ENCODE measurements around the gene MFSD2B. TPM values are rescaled to one million over a fixed set of nuclear protein-coding genes. Genes with fewer than 3 reads are reported as not detected.

The MFSD2B gene
- total and polyA plus RNA-seq, 2 donors (not counting 1 experiment from before 2014, with no cell fraction given): not detected

- Histone ChIP-seq H3K4me3 (ENCODE audit: control extremely low read depth in 1 of 5, extremely low read depth in 1 of 5, insufficient read depth in 1 of 5, low read depth in 2 of 5, low read length in 4 of 5) (peak overlapping the region in 4 of 5 experiments; percentile 47 to 92 (median 64)), H2AFZ (ENCODE audit: insufficient read depth, low read depth, low read length, poor library complexity, severe bottlenecking) (peak overlapping the region; percentile 97), H4K20me1 (ENCODE audit: control insufficient read depth, insufficient read depth, low read length, poor library complexity, severe bottlenecking) (no peaks in the 10 kb centered on the region), H3K27me3 (replicated peaks in 1 of 4; ENCODE audit: control extremely low read depth in 1 of 4, control insufficient read depth in 3 of 4, insufficient read depth in 4 of 4, low read length in 3 of 4) (peaks cover 0 to 20% (median 2%) of the 10 kb centered on the region in 4 experiments), H3K27ac (ENCODE audit: low read length in 2 of 2) (peak overlapping the region in 1 of 2 donors; percentile 30), H3K4me2 (replicated peaks; ENCODE audit: low read depth, low read length, poor library complexity, severe bottlenecking) (peak overlapping the region; percentile 100), H3K9ac (ENCODE audit: low read length) (peak overlapping the region; percentile 81), H3K79me2 (ENCODE audit: control insufficient read depth, insufficient read depth, low read length) (peaks cover 15% of the 10 kb centered on the region), H3K36me3 (replicated peaks in 1 of 2; ENCODE audit: control extremely low read depth in 1 of 2, control insufficient read depth in 1 of 2, extremely low read depth in 1 of 2, insufficient read depth in 2 of 2, low read length in 1 of 2) (no peaks in the 10 kb centered on the region), H3K4me1 (ENCODE audit: control insufficient read depth in 2 of 2, insufficient read depth in 2 of 2, low read length in 2 of 2) (peaks cover 24 to 26% of the 10 kb centered on the region in 2 donors), H3K9me3 (ENCODE audit: control extremely low read depth in 1 of 3, control insufficient read depth in 2 of 3, insufficient read depth in 1 of 3, low read length in 2 of 3) (no peaks in the 10 kb centered on the region)
- H3K4me3 Mint-ChIP-seq: no peak overlapping the region
- TF ChIP-seq, protein P1, sequence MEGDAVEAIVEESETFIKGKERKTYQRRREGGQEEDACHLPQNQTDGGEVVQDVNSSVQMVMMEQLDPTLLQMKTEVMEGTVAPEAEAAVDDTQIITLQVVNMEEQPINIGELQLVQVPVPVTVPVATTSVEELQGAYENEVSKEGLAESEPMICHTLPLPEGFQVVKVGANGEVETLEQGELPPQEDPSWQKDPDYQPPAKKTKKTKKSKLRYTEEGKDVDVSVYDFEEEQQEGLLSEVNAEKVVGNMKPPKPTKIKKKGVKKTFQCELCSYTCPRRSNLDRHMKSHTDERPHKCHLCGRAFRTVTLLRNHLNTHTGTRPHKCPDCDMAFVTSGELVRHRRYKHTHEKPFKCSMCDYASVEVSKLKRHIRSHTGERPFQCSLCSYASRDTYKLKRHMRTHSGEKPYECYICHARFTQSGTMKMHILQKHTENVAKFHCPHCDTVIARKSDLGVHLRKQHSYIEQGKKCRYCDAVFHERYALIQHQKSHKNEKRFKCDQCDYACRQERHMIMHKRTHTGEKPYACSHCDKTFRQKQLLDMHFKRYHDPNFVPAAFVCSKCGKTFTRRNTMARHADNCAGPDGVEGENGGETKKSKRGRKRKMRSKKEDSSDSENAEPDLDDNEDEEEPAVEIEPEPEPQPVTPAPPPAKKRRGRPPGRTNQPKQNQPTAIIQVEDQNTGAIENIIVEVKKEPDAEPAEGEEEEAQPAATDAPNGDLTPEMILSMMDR (IDR thresholded peaks at IDR 0.05): no peak
- no peak for TF ChIP-seq EZH2 (IDR thresholded peaks at IDR 0.05; ENCODE audit: borderline replicate concordance, insufficient read depth, low read depth, low read length, poor library complexity, severe bottlenecking)
- H3K9me3 Mint-ChIP-seq (ENCODE audit: insufficient read depth): no peaks in the 10 kb centered on the region
- peak; percentile 40 for DNase-seq
- H3K27me3 Mint-ChIP-seq: no peaks in the 10 kb centered on the region
- peaks cover 22% of the 10 kb centered on the region for H3K4me1 Mint-ChIP-seq
- ChIA-PET CTCF (interaction anchor here (1.0 to 2.6 kb wide), 5 partner anchors 9 to 226 kb away, joined by 3 to 8 read pairs (median 5); partner anchors contain the start of genes ATAD2B and TP53I3), POLR2A (interaction anchor here (0.8 to 1.7 kb wide), 2 partner anchors 26 to 123 kb away, joined by 5 to 6 read pairs; partner anchors contain the start of gene ATAD2B)
- WGBS (ENCODE audit: insufficient coverage): 6% methylated on average over 36 of the region's 47 CpGs
- ATAC-seq (ENCODE audit: low read depth): no peak
- intact Hi-C loops (cut with micrococcal nuclease): no loop called here
- no peak overlapping the region for H3K27ac Mint-ChIP-seq
Measured at GRCh38 chr2:24050041-24050979, 40.4 kb downstream of the MFSD2B start.

Measured in B cell (primary cell).